A673 (cell line): Measurements from ENCODE around the gene FSCN2. TPM values are rescaled to one million over a fixed set of nuclear protein-coding genes. Genes with fewer than 3 reads are reported as not detected.
"Not testable (repeated sequence)": the region's sequence is repeated elsewhere in the genome, so short reads cannot be mapped to it uniquely, and the experiment has no call there.

Experiments used
- BruUV-seq: library from RNA; stranded (reverse); fragments of 400-500 nt; replicated peaks from 2 replicates; lab custom pipeline; 2021; lab: Mats Ljungman, UMichigan
- CTCF ChIA-PET: fragments of 300-600 bp; sonication (Branson Sonifier 250); formaldehyde crosslinking; loops from one replicate; lab custom pipeline; 2022; ENCODE audit warnings: antibody characterized with exemption; lab: Charles Lee
- POLR2A ChIA-PET: fragments of 300-600 bp; sonication (Branson Sonifier 250); formaldehyde crosslinking; loops from one replicate; lab custom pipeline; 2022; ENCODE audit warnings: antibody characterized with exemption; ENCODE audit not compliant: low non-redundant PET; lab: Charles Lee
- DNase-seq: peaks from one replicate; pipeline ENCODE4 v3.0.0-alpha.2; 2015; ENCODE audit warnings: low spot score
- H3K27ac ChIP-seq: fragments of 200-600 bp; sonication (generic); 2 replicates; pipeline ENCODE4 v1.5.1; 2016; ENCODE audit warnings: mixed run types, low read depth, mild to moderate bottlenecking, mixed read lengths, antibody characterized with exemption, low read length; ENCODE audit not compliant: poor library complexity, severe bottlenecking
- H3K27me3 ChIP-seq: fragments of 200-600 bp; sonication (generic); replicated peaks from 2 replicates; pipeline ENCODE4 v1.6.1; 2017; ENCODE audit warnings: mixed run types, low read depth, mild to moderate bottlenecking, mixed read lengths, antibody characterized with exemption, low read length; ENCODE audit not compliant: insufficient read depth, poor library complexity
- H3K36me3 ChIP-seq: fragments of 200-600 bp; sonication (generic); 2 replicates; pipeline ENCODE4 v1.6.1; 2016; ENCODE audit warnings: mixed run types, mild to moderate bottlenecking, mixed read lengths, antibody characterized with exemption, low read length; ENCODE audit not compliant: insufficient read depth, poor library complexity, severe bottlenecking
- H3K4me1 ChIP-seq: fragments of 200-600 bp; sonication (generic); 2 replicates; pipeline ENCODE4 v1.6.1; 2017; ENCODE audit warnings: mixed run types, mild to moderate bottlenecking, mixed read lengths, antibody characterized with exemption, low read length; ENCODE audit not compliant: insufficient read depth, poor library complexity, severe bottlenecking
- H3K4me3 ChIP-seq: fragments of 200-600 bp; sonication (generic); 2 replicates; pipeline ENCODE4 v1.5.1; 2016; ENCODE audit warnings: low read depth, mixed run types, mild to moderate bottlenecking, mixed read lengths, low read length; ENCODE audit not compliant: poor library complexity, severe bottlenecking
- H3K9me3 ChIP-seq: fragments of 200-600 bp; sonication (generic); 2 replicates; pipeline ENCODE4 v1.6.1; 2016; ENCODE audit warnings: mixed run types, low read depth, mild to moderate bottlenecking, mixed read lengths, antibody characterized with exemption, low read length; ENCODE audit not compliant: poor library complexity, severe bottlenecking
- CTCF ChIP-seq: fragments of 300-800, 200-600 bp; sonication (generic); conservative IDR thresholded peaks from 2 replicates; pipeline ENCODE4 v1.5.1; 2017; ENCODE audit warnings: low read depth, mild to moderate bottlenecking, antibody characterized with exemption, low read length, moderate library complexity, mixed read lengths
- EZH2 ChIP-seq: fragments of 200-600 bp; sonication (generic); IDR thresholded peaks from 2 replicates; pipeline ENCODE4 v1.6.1; 2017; ENCODE audit warnings: borderline replicate concordance, low read depth, mild to moderate bottlenecking, mixed read lengths, antibody characterized with exemption, low read length; ENCODE audit not compliant: poor library complexity, severe bottlenecking
- intact Hi-C: fragments of 100-400 bp; cut with micrococcal nuclease; formaldehyde crosslinking; loops from one replicate; pipeline ENCODE4 v1.10.0; 2022; ENCODE audit not compliant: unreplicated experiment
- total RNA-seq: library from RNA; stranded (reverse); gene quantifications from 2 replicates; pipeline ENCODE4 v1.2.3, GENCODE V29; 2021

FSCN2 gene
- total RNA-seq, 1 experiment from 2014 or later: 0.26 TPM

GRCh38 chr17:81529437-81529803 is 1.2 kb downstream of the FSCN2 start:
- DNase-seq: no peak
- no peaks in the 10 kb centered on the region for H3K4me1 ChIP-seq
- POLR2A ChIA-PET: no interaction called here
- no peak overlapping the region for H3K27ac ChIP-seq
- CTCF ChIA-PET: no interaction called here
- H3K27me3 ChIP-seq: peaks cover 12% of the 10 kb centered on the region
- H3K9me3 ChIP-seq: no peaks in the 10 kb centered on the region
- TF ChIP-seq CTCF (no peak), EZH2 (no peak)
- intact Hi-C loops: no loop called here
- no peak overlapping the region for H3K4me3 ChIP-seq
- no TSS peak for BruUV-seq
- no peaks in the 10 kb centered on the region for H3K36me3 ChIP-seq

DNA sequence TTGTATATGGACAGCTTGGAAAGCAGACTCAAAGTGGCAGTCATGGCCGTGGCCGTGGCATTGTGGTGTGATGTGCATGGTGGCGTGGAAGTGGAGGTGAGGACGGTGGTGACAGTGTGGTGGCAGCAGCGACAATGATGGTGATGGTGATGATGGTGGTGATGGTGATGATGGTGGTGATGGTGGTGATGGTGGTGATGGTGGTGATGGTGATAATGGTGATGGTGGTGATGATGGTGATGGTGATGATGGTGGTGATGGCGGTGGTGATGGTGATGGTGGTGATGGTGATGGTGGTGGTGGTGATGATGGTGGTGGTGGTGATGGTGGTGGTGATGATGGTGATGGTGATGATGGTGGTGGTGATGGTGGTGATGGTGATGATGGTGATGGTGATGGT is 2.8 kb downstream of the FSCN2 start:
- BruUV-seq, POLR2A ChIA-PET, H3K36me3 ChIP-seq, H3K9me3 ChIP-seq, intact Hi-C loops, DNase-seq, CTCF ChIA-PET, H3K4me3 ChIP-seq, H3K27ac ChIP-seq, H3K4me1 ChIP-seq: not testable (repeated sequence)
- H3K27me3 ChIP-seq: peaks cover 13% of the 10 kb centered on the region

DNA sequence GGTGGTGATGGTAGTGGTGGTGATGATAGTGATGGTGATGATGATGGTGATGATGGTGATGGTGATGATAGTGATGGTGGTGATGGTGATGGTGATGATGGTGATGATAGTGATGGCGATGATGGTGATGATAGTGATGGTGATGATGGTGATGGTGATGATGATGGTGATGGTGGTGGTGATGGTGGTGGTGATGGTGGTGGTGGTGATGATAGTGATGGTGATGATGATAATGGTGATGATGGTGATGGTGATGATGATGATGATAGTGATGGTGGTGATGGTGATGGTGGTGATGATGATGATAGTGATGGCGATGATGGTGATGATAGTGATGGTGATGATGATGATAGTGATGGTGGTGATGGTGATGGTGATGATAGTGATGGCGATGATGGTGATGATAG is 3.8 kb downstream of the FSCN2 start:
- H3K4me3 ChIP-seq, BruUV-seq, H3K4me1 ChIP-seq, H3K36me3 ChIP-seq, H3K27ac ChIP-seq, POLR2A ChIA-PET, CTCF ChIA-PET, intact Hi-C loops, H3K9me3 ChIP-seq, DNase-seq: not testable (repeated sequence)
- peaks cover 23% of the 10 kb centered on the region for H3K27me3 ChIP-seq

DNA sequence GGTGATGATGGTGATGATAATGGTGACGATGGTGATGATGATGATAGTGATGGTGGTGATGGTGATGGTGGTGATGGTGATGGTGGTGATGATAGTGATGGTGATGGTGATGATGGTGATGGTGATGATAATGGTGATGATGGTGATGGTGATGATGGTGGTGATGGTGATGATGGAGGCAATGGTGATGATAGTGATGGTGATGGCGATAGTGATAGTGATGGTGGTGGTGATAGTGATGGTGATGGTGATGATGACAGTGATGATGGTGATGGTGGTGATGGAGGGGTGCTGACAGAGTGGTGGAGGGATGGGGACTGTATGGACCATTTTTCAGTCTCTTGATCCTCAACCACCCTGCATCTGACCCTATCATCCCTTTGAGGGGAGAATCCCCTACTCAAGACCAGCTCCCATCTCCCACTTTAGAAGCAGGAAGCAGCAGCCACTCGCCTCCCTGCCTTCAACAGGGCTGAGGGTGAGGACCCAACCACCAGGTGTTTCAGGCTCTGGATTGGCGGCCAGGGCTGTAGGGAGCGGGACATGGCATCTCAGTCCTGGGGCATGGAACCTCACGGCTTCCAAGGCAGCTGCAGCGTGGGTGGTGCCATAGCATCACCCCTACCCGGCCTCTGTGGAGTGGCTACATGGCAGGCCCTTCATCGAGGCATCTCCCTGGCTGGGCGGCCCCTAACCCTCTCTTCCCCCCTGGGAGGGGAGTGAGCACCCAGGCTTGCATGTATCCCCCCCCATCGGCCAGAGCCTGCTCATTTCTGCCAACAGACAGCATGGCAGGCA is 4.5 kb downstream of the FSCN2 start:
- no peak for TF ChIP-seq EZH2
- no peak for TF ChIP-seq CTCF
- H3K9me3 ChIP-seq: no peaks in the 10 kb centered on the region
- no peak overlapping the region for H3K4me3 ChIP-seq
- no peak for DNase-seq
- H3K36me3 ChIP-seq: no peaks in the 10 kb centered on the region
- intact Hi-C loops: no loop called here
- no peak overlapping the region for H3K27ac ChIP-seq
- no TSS peak for BruUV-seq
- peaks cover 22% of the 10 kb centered on the region for H3K27me3 ChIP-seq
- ChIA-PET CTCF (no interaction called here), POLR2A (no interaction called here)
- H3K4me1 ChIP-seq: no peaks in the 10 kb centered on the region
